OCI-LY1 (cell line): ENCODE results near the gene PIANP.
"Not testable (repeated sequence)": the region's sequence is repeated elsewhere in the genome, so short reads cannot be mapped to it uniquely, and the experiment has no call there.

ENCODE experiments used
- H2AFZ ChIP-seq: fragments of 200-600 bp; sonication (generic), shearing (Covaris generic); 2 replicates; pipeline ENCODE4 v1.6.0; 2014; ENCODE audit warnings: antibody characterized with exemption, mild to moderate bottlenecking, low read length
- H3F3A ChIP-seq: fragments of 200-600 bp; sonication (generic), shearing (Covaris generic); 2 replicates; pipeline ENCODE4 v1.6.0; 2014; ENCODE audit warnings: mild to moderate bottlenecking, antibody characterized with exemption, low read length, moderate library complexity; ENCODE audit not compliant: insufficient read depth
- H3K27ac ChIP-seq: fragments of 200-600 bp; sonication (generic); 2 replicates; pipeline ENCODE4 v1.5.1; 2014; ENCODE audit warnings: low read length, mixed run types, mild to moderate bottlenecking, low read depth; ENCODE audit not compliant: poor library complexity, severe bottlenecking
- H3K27me3 ChIP-seq: fragments of 200-600 bp; sonication (generic); 2 replicates; pipeline ENCODE4 v1.6.0; 2014; ENCODE audit warnings: antibody characterized with exemption, mild to moderate bottlenecking, low read length, moderate library complexity; ENCODE audit not compliant: insufficient read depth
- H3K36me3 ChIP-seq: fragments of 200-600 bp; sonication (generic); 2 replicates; pipeline ENCODE4 v1.6.1; 2014; ENCODE audit warnings: mild to moderate bottlenecking, antibody characterized with exemption, low read length, moderate library complexity, mixed read lengths; ENCODE audit not compliant: insufficient read depth
- H3K4me1 ChIP-seq: fragments of 200-600 bp; sonication (generic); 2 replicates; pipeline ENCODE4 v1.5.1; 2014; ENCODE audit warnings: mild to moderate bottlenecking, low read length, moderate library complexity; ENCODE audit not compliant: insufficient read depth, severe bottlenecking
- H3K4me2 ChIP-seq: fragments of 200-600 bp; sonication (generic), shearing (Covaris generic); 2 replicates; pipeline ENCODE4 v1.6.1; 2014; ENCODE audit warnings: low read length
- H3K4me3 ChIP-seq: fragments of 200-600 bp; sonication (generic); 2 replicates; pipeline ENCODE4 v1.5.1; 2014; ENCODE audit warnings: low read length, low read depth, mild to moderate bottlenecking, mixed read lengths; ENCODE audit not compliant: poor library complexity, severe bottlenecking
- H3K79me2 ChIP-seq: fragments of 200-600 bp; shearing (Covaris generic); 2 replicates; pipeline ENCODE4 v1.6.1; 2016; ENCODE audit warnings: mixed run types, low read length, mixed read lengths; ENCODE audit not compliant: insufficient read depth
- H3K9ac ChIP-seq: fragments of 200-600 bp; sonication (generic), shearing (Covaris generic); 2 replicates; pipeline ENCODE4 v1.6.1; 2014; ENCODE audit warnings: mild to moderate bottlenecking, low read length, mixed read lengths
- H3K9me2 ChIP-seq: fragments of 200-600 bp; sonication (generic), shearing (Covaris generic); 2 replicates; pipeline ENCODE4 v1.6.1; 2014; ENCODE audit warnings: low read depth, mild to moderate bottlenecking, low read length, mixed read lengths
- H3K9me3 ChIP-seq: fragments of 200-600 bp; shearing (Covaris generic); 2 replicates; pipeline ENCODE4 v1.6.1; 2014; ENCODE audit warnings: low read length, mixed read lengths
- H4K20me1 ChIP-seq: fragments of 200-600 bp; sonication (generic), shearing (Covaris generic); 2 replicates; pipeline ENCODE4 v1.6.0; 2016; ENCODE audit warnings: mild to moderate bottlenecking, low read length; ENCODE audit not compliant: insufficient read depth
- EZH2 ChIP-seq: fragments of 200-600 bp; sonication (generic), shearing (Covaris generic); IDR thresholded peaks from 2 replicates; pipeline ENCODE4 v1.8.0; 2017; ENCODE audit warnings: borderline replicate concordance, mixed run types, mild to moderate bottlenecking, antibody characterized with exemption, low read length, moderate library complexity, mixed read lengths
- TF ChIP-seq, protein P1 (sequence below): fragments of 200-600 bp; sonication (generic), shearing (Covaris generic); IDR thresholded peaks from 2 replicates; pipeline ENCODE4 v1.5.1; 2017; ENCODE audit warnings: mild to moderate bottlenecking, antibody characterized with exemption, low read length, moderate library complexity, mixed read lengths

The PIANP gene

DNA sequence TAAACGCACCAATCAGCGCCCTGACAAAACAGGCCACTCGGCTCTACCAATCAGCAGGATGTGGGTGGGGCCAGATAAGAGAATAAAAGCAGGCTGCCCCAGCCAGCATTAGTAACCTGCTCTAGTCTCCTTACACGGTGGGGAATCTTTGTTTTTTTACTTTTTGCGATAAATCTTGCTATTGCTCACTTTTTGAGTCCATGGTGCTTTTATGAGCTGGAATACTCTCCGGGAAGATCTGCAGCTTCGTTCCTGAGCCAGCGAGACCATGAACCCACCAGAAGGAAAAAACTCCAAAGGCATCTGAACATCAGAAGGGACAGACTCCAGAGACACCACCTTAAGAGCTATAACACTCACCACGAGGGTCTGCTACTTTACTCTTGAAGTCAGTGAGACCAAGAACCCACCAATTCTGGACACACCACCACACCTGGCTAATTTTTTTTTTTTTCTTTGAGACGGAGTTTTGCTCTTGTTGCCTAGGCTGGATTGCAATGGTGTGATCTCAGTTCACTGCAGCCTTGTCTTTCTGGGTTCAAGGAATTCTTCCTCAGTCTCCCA lies 16.3 kb upstream of the PIANP start:
- Histone ChIP-seq H3F3A (no peaks in the 10 kb centered on the region), H3K36me3 (no peaks in the 10 kb centered on the region), H3K4me3 (no peak overlapping the region), H3K4me1 (peaks cover 12% of the 10 kb centered on the region), H4K20me1 (no peaks in the 10 kb centered on the region), H3K9me2 (no peaks in the 10 kb centered on the region), H3K27ac (no peak overlapping the region), H3K27me3 (no peaks in the 10 kb centered on the region), H3K9me3 (no peaks in the 10 kb centered on the region), H2AFZ (no peak overlapping the region), H3K4me2 (no peak overlapping the region), H3K9ac (no peak overlapping the region), H3K79me2 (no peaks in the 10 kb centered on the region)
- TF ChIP-seq EZH2: no peak
- TF ChIP-seq, protein P1, sequence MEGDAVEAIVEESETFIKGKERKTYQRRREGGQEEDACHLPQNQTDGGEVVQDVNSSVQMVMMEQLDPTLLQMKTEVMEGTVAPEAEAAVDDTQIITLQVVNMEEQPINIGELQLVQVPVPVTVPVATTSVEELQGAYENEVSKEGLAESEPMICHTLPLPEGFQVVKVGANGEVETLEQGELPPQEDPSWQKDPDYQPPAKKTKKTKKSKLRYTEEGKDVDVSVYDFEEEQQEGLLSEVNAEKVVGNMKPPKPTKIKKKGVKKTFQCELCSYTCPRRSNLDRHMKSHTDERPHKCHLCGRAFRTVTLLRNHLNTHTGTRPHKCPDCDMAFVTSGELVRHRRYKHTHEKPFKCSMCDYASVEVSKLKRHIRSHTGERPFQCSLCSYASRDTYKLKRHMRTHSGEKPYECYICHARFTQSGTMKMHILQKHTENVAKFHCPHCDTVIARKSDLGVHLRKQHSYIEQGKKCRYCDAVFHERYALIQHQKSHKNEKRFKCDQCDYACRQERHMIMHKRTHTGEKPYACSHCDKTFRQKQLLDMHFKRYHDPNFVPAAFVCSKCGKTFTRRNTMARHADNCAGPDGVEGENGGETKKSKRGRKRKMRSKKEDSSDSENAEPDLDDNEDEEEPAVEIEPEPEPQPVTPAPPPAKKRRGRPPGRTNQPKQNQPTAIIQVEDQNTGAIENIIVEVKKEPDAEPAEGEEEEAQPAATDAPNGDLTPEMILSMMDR: no peak

DNA sequence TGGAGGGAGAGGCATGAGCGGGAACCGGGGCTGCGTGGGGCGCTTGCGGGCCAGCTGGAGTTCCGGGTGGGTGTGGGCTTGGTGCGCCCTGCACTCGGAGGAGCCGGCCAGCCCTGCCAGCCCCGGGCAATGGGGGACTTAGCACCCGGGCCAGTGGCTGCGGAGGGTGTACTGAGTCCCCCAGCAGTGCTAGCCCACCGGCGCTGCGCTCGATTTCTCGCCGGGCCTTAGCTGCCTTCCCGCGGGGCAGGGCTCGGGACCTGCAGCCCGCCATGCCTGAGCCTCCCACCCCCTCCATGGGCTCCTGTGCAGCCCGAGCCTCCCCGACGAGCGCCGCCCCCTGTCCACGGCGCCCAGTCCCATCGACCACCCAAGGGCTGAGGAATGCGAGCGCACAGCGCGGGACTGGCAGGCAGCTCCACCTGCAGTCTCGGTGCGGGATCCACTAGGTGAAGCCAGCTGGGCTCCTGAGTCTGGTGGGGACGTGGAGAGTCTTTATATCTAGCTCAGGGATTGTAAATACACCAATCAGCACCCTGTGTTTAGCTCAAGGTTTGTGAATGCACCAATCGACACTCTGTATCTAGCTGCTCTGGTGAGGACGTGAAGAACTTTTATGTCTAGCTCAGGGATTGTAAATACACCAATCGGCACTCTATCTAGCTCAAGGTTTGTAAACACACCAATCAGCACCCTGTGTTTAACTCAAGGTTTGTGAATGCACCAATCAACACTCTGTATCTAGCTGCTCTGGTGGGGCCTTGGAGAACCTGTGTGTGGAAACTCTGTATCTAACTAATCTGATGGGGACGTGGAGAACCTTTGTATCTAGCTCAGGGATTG lies 15.6 kb upstream of the PIANP start:
- not testable (repeated sequence) for H3K4me2 ChIP-seq, H3K27me3 ChIP-seq, H3K36me3 ChIP-seq, H3K9ac ChIP-seq, H3F3A ChIP-seq, H3K9me3 ChIP-seq, H3K27ac ChIP-seq, H4K20me1 ChIP-seq, H2AFZ ChIP-seq, H3K79me2 ChIP-seq, H3K9me2 ChIP-seq, H3K4me3 ChIP-seq
- H3K4me1 ChIP-seq: peaks cover 12% of the 10 kb centered on the region

DNA sequence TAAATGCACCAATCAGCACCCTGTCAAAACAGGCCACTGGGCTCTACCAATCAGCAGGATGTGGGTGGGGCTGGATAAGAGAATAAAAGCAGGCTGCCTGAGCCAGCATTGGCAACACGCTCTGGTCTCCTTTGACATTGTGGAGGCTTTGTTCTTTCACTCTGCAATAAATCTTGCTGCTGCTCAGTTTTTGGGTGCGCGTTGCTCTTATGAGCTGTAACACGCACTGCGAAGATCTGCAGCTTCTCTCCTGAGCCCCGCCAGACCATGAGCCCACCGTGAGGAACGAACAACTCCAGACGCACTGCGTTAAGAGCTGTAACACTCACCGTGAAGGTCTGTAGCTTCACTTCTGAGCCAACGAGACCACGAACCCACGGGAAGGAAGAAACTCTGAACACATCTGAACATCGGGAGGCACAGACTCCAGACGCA lies 8.4 kb upstream of the PIANP start:
- Histone ChIP-seq H4K20me1 (no peaks in the 10 kb centered on the region), H3K79me2 (no peaks in the 10 kb centered on the region), H2AFZ (no peak overlapping the region), H3K9me2 (no peaks in the 10 kb centered on the region), H3K27me3 (no peaks in the 10 kb centered on the region), H3K4me1 (no peaks in the 10 kb centered on the region), H3F3A (no peaks in the 10 kb centered on the region), H3K4me3 (no peak overlapping the region), H3K36me3 (no peaks in the 10 kb centered on the region), H3K27ac (no peak overlapping the region), H3K9ac (no peak overlapping the region), H3K9me3 (no peaks in the 10 kb centered on the region), H3K4me2 (no peak overlapping the region)
- TF ChIP-seq, protein P1: no peak
- no peak for TF ChIP-seq EZH2

DNA sequence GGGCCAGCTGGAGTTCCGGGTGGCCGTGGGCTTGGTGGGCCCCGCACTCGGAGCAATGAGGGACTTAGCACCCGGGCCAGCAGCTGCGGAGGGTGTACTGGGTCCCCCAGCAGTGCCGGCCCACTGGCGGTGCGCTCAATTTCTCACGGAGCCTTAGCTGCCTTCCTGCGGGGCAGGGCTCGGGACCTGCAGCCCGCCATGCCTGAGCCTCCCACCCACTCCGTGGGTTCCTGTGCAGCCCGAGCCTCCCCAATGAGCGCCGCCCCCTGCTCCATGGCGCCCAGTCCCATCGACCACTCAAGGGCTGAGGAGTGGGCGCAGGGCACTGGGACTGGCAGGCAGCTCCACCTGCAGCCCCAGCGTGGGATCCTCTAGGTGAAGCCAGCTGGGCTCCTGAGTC lies 7.7 kb upstream of the PIANP start:
- H3K9me2 ChIP-seq, H3K9ac ChIP-seq, H3K4me3 ChIP-seq, H3K27me3 ChIP-seq, H3K79me2 ChIP-seq, H2AFZ ChIP-seq, H4K20me1 ChIP-seq, H3K27ac ChIP-seq, H3K4me2 ChIP-seq, H3F3A ChIP-seq, H3K9me3 ChIP-seq, H3K36me3 ChIP-seq, H3K4me1 ChIP-seq: not testable (repeated sequence)
